ENCODE results near the gene RAD18.

DNA sequence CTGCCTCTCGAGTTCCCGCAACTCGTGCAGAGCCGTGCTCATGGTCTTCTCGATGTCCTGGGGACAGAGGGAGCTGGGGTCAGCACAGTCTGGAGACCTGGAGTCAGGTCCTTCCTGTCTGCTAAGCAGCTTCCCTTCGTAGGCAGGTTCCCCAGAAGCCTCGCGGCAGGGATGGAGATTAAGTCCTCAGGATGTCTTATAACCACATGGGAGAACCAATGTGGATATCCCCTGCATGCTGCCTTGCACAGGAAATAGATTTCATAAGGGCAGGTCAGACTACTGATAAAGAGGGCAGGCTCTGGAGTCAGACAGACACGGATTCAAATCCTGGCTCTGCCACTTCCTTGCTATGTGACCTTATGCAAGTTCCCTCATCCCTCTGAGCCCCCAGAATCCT, 22.6 kb upstream of the RAD18 start:
- no peak for TF ChIP-seq POLR2A (IDR thresholded peaks at IDR 0.05)
- TF ChIP-seq, protein P1, sequence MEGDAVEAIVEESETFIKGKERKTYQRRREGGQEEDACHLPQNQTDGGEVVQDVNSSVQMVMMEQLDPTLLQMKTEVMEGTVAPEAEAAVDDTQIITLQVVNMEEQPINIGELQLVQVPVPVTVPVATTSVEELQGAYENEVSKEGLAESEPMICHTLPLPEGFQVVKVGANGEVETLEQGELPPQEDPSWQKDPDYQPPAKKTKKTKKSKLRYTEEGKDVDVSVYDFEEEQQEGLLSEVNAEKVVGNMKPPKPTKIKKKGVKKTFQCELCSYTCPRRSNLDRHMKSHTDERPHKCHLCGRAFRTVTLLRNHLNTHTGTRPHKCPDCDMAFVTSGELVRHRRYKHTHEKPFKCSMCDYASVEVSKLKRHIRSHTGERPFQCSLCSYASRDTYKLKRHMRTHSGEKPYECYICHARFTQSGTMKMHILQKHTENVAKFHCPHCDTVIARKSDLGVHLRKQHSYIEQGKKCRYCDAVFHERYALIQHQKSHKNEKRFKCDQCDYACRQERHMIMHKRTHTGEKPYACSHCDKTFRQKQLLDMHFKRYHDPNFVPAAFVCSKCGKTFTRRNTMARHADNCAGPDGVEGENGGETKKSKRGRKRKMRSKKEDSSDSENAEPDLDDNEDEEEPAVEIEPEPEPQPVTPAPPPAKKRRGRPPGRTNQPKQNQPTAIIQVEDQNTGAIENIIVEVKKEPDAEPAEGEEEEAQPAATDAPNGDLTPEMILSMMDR (IDR thresholded peaks at IDR 0.05) = no peak
